Myocyte (in vitro differentiated cells): ENCODE results near the gene LMF1. TPM values are rescaled to one million over a fixed set of nuclear protein-coding genes. Genes with fewer than 3 reads are reported as not detected.
A peak's percentile ranks its signal among the peaks of the same experiment; 100 is the strongest.
"Not testable (repeated sequence)": the region's sequence is repeated elsewhere in the genome, so short reads cannot be mapped to it uniquely, and the experiment has no call there.

Source experiments
- DNase-seq: peaks from one replicate; pipeline ENCODE4 v3.0.0-alpha.2; 2012; ENCODE audit warnings: low read depth
- total RNA-seq: library from RNA; depleted of rRNA; stranded (reverse); fragments of >200 nt; gene quantifications from 2 replicates; pipeline ENCODE4 v1.2.3, GENCODE V29; 2014

The LMF1 gene
- total RNA-seq, 1 donor from 2014 or later, result 67.9 TPM

GRCh38 chr16:883340-883739 is 87.4 kb downstream of the LMF1 start:
- DNase-seq, result no peak

- not testable (repeated sequence) for DNase-seq
Observed at GRCh38 chr16:882671-883070, 88.1 kb downstream of the LMF1 start.

DNA sequence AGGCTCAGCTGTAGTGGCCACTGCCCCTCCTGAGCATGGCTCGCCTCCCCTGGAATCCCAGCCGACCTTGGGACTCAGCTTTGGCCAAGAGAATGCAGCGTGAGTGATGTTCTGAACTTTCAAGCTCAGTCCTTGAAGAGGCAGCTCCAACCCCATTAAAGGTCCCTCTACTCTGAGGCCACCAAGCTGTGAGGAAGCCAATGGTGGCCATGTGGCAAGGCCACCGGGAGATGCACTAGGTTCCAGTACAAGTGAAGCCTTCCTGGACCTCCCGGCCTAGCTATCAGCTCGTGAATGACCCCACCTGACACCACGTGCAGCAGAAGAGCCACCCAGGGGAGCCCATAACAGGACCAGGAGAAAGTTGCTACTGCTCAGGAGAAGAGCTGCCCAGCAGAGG is 88.5 kb downstream of the LMF1 start:
- no peak for DNase-seq

GRCh38 chr16:881219-882097 is 89.3 kb downstream of the LMF1 start:
- DNase-seq, result no peak

DNA sequence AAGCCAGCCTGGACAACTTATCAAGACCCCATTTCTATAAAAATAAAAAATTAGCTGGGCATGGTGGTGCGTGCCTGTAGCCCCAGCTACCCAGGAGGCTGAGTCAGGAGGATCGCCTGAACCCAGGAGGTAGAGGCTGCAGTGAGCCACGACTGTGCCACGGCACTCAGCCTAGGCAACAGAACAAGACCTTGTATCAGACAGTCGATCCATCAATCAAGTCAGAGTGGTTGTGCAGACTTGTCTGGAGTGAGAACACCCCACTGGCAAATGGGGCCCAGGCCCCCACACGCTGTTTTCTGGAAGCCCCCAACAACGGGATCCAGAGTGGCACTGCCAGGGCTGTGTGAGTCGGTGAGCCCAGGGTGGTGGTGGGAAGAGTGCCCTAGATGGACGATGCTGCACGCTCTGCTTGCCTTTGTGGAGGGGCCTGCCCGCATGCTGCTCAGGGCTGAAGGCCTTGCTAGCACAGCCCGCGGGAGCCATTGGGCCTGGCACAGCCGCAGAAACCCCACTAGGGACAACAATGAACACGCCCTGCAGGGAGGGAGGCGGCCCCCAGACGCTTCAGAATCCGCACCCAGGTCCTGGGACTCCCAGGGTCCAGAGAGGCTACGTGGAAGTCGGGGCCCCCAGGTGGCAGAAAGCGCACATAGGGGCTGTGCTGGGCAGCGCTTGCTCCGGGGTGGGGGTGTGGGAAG is 90.2 kb downstream of the LMF1 start:
- no peak for DNase-seq

GRCh38 chr16:879986-880385 is 90.8 kb downstream of the LMF1 start:
- DNase-seq, result no peak

GRCh38 chr16:879461-879861 is 91.3 kb downstream of the LMF1 start:
- no peak for DNase-seq

- no peak for DNase-seq
Observed at GRCh38 chr16:878886-879285, 91.9 kb downstream of the LMF1 start.

DNA sequence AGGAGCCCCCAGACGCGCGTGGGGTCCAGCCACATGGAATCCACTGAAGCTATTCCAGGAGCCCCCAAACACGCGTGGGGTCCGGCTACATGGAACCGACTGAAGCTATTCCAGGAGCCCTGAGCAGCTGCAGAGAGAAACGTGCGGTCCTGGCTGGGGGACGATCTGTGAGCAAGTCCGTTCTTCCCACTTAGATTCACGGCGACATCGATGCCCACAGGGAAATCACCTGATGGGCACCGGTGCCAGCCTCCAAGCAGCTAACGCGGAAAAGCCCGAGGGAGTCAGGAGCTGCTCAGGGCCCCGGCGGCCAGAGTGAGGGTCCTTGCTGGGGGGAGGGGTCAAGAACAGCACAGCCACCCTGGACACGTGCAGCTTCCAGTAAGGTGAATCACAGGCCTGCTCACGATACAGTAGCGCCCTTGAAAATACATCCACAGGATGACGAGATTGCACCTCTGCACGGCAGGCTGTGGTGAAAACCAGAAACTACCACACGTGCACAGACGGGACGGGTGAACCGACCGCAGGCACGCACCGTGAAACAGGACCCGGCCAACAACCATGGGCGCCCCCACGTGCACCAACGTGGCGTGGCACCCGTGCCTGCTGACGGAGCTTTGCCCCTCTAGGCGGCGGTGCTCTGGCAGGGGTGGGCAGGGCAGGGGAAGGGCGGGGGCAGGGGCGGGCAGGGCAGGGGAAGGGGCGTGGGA is 92.6 kb downstream of the LMF1 start:
- DNase-seq, result no peak

DNA sequence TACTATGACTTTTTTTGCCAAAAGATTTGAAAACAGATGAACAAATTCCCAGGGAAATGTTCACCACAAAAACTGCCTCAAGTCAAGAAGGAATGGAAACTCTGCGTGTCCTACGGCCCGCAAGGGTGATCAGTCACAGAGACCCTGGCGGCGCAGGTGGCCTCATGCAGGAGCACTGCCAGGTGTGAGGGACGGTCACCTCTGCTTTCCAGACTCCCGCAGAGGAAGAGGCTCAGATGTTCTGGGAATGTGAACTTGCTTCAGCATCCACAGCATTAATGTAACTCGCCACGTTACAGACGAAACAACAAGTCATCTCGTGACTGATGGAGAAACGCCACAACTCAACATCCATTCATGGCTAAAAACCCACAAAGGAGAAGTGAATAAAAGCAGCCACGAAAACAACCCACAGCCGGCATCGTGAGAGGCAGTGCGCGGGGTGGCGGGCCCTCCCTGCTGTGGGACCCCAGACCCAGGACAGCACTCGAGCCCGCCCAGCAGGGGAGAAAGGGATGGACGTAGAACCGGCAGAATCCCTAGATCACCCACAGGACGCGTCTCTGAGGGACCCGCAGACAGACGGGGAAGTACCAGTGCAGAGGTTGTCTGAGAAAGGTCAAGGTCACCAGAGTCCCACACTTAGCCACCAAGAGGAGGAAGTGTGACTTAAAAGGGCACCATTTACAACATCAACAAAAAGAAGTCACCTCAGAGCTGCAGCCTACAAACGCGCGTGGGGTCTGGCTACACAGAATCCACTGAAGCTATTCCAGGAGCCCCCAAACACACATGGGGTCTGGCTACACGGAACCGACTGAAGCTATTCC is 93.3 kb downstream of the LMF1 start:
- DNase-seq, result no peak

GRCh38 chr16:876523-877241 is 94.1 kb downstream of the LMF1 start:
- DNase-seq, result no peak

DNA sequence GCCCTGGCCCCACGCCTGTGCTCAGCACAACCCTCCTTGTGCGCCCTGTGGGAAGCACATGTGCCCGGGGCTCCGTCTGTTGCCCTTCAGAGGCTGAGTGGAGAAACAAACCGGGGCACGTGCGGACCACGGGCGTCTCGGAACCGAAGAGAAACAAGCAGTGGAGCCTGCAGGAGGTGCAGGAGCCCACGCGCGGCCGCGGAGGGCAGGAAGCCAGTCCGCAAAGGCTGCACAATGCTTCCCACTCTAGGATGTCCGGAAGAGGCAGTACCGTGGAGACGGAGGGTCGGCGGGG is 94.8 kb downstream of the LMF1 start:
- DNase-seq, result no peak

- no peak for DNase-seq
Observed at GRCh38 chr16:875182-876040, 95.4 kb downstream of the LMF1 start.

- DNase-seq, result peak; percentile 83
Observed at GRCh38 chr16:874366-875181, 96.2 kb downstream of the LMF1 start.

GRCh38 chr16:873889-874288 is 96.9 kb downstream of the LMF1 start:
- no peak for DNase-seq

DNA sequence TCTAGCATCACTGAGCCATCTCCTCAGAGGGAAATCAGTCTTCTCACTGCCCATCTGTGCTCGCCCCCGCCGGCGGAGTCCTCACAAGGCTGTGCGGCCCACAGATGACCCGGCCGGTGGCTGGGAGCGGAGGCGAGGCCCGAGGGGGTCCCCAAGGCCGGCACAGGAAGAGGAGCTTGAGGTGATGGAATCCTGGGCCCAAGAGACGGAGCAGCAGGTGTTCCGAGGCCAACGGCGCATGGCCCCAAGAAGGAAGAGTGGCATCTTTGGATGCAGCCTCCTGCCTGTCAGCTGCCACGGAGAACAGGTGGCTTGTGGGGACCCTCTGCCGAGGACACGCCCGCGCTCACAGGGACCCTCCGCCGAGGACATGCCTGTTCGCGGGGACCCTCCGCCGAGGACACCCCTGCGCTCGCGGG is 97.5 kb downstream of the LMF1 start:
- DNase-seq, result no peak

DNA sequence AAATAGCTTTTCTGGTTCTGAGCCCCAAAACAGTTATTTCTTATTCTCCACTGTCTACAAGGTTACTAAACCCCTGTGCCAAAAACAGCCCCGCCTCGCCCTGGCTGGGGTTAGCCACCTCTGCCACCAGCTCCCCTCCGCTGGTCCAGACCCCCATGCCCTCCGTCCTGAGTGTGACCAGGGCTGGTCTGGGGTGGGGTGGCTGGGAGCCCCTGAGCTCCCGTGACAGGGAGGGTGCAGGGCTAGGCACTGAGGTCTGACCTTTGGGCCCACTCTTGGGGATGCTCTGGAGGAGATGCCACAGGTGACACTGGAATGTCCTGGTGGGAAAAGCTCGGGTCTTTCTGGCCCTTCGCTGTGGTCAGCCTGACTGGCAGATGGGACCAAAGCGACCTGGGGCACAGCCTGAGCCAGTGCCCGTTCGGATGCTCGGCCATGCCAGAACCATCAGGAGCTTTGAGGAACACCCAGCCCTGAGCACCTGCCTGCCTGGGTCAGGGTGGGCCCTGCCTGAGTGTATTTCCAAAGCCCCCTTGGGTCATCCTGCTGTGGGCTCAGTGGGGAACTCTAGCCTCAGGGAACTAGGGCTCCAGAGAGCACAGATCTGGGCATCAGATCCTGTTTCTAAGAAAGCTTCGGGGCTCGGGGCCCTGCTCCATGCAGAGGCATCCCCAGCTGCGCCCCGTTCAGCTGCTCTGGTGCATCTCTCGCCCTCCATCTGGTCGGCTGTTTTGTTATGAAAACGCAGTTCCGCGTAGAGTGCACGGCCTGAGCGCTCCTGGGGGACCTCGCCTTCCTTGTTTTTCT is 98.1 kb downstream of the LMF1 start:
- DNase-seq, result no peak
